H1 (cell line): ENCODE data around the gene GPR176. TPM values are rescaled to one million over a fixed set of nuclear protein-coding genes. Genes with fewer than 3 reads are reported as not detected.

Experiments
- CTCF ChIA-PET: fragments of 300-600 bp; sonication (Branson Sonifier 250); formaldehyde crosslinking; loops from one replicate; lab custom pipeline; 2021; ENCODE audit not compliant: partially characterized antibody; lab: Charles Lee
- POLR2A ChIA-PET: fragments of 300-600 bp; sonication (Branson Sonifier 250); formaldehyde crosslinking; loops from one replicate; lab custom pipeline; 2021; ENCODE audit warnings: inconsistent platforms; ENCODE audit not compliant: partially characterized antibody; lab: Charles Lee
- DNase-seq, 2 experiments: peaks; one replicate each; pipeline versions ENCODE4 v3.0.0 to v3.0.0-alpha.2; 2010 to 2022; ENCODE audit warnings: low spot score in 2 of 2, low read depth in 1 of 2, mixed read lengths in 1 of 2
- FAIRE-seq: peaks from 2 replicates; lab custom pipeline; 2011; peaks lifted over from hg19 to GRCh38; lab: Jason Lieb, UNC
- H2AFZ ChIP-seq: 2 replicates; pipeline ENCODE4 v1.8.1; 2012; ENCODE audit warnings: low read length, inconsistent platforms
- H2AK5ac ChIP-seq: 2 replicates; pipeline ENCODE4 v1.6.1; 2013; ENCODE audit warnings: low read depth, low read length
- H2BK120ac ChIP-seq: replicated peaks from 2 replicates; pipeline ENCODE3; 2013; ENCODE audit warnings: low read depth, low read length, inconsistent platforms
- H2BK12ac ChIP-seq: 2 replicates; pipeline ENCODE4 v1.6.1; 2013; ENCODE audit warnings: low read depth, low read length
- H2BK15ac ChIP-seq: 2 replicates; pipeline ENCODE4 v1.6.1; 2013; ENCODE audit warnings: low read length
- H2BK20ac ChIP-seq: 2 replicates; pipeline ENCODE4 v1.6.1; 2013; ENCODE audit warnings: low read length
- H2BK5ac ChIP-seq: 2 replicates; pipeline ENCODE4 v1.6.1; 2013; ENCODE audit warnings: low read depth, low read length
- H3K14ac ChIP-seq: 2 replicates; pipeline ENCODE4 v1.6.1; 2013; ENCODE audit warnings: inconsistent platforms; ENCODE audit not compliant: insufficient read length
- H3K18ac ChIP-seq: 2 replicates; pipeline ENCODE4 v1.6.1; 2013; ENCODE audit warnings: low read length; ENCODE audit errors: extremely low read depth
- H3K23ac ChIP-seq: 2 replicates; pipeline ENCODE4 v1.6.1; 2013; ENCODE audit warnings: inconsistent platforms; ENCODE audit not compliant: insufficient read length
- H3K23me2 ChIP-seq: 2 replicates; pipeline ENCODE4 v1.6.1; 2013; ENCODE audit warnings: low read depth, low read length
- H3K27ac ChIP-seq: 2 replicates; pipeline ENCODE4 v1.6.1; 2011; ENCODE audit warnings: low read depth, low read length, inconsistent platforms
- H3K27me3 ChIP-seq, 4 experiments: replicated peaks in 1 of 4; 1 replicate in 1 of 4; 2 replicates in 3 of 4; pipeline versions ENCODE4 v1.6.1 to v1.8.1; 2011 to 2013; ENCODE audit warnings: low read length in 3 of 4, mild to moderate bottlenecking in 3 of 4, inconsistent platforms in 2 of 4, mixed read lengths in 2 of 4, moderate library complexity in 1 of 4; ENCODE audit not compliant: control insufficient read depth in 3 of 4, insufficient read depth in 3 of 4; ENCODE audit errors: extremely low read depth in 1 of 4
- H3K36me3 ChIP-seq, 4 experiments: 2 replicates each; pipeline versions ENCODE4 v1.6.1 to v1.8.1; 2011 to 2013; ENCODE audit warnings: mild to moderate bottlenecking in 4 of 4, low read length in 3 of 4, moderate library complexity in 2 of 4, control low read depth in 1 of 4, inconsistent platforms in 1 of 4; ENCODE audit not compliant: insufficient read depth in 4 of 4, control insufficient read depth in 2 of 4
- H3K4ac ChIP-seq: replicated peaks from 2 replicates; pipeline ENCODE3; 2013; ENCODE audit warnings: low read length, low read depth, mixed read lengths, inconsistent platforms; ENCODE audit not compliant: insufficient read length
- H3K4me1 ChIP-seq, 4 experiments: replicated peaks in 1 of 4; 1 replicate in 1 of 4; 2 replicates in 3 of 4; pipeline versions ENCODE4 v1.6.1 to v1.8.1; 2011 to 2013; ENCODE audit warnings: low read length in 3 of 4, inconsistent platforms in 2 of 4, mixed read lengths in 1 of 4; ENCODE audit not compliant: insufficient read depth in 4 of 4, control insufficient read depth in 3 of 4
- H3K4me2 ChIP-seq, 2 experiments: 2 replicates each; pipeline versions ENCODE4 v1.6.1 to v1.8.1; 2011 to 2013; ENCODE audit warnings: low read depth in 2 of 2, low read length in 2 of 2, control low read depth in 1 of 2, inconsistent platforms in 1 of 2, mild to moderate bottlenecking in 1 of 2; ENCODE audit not compliant: insufficient read depth in 1 of 2
- H3K4me3 ChIP-seq, 4 experiments: fragments of 200-600, 300-600 bp in 1 of 4; sonication (generic), shearing (Covaris generic), sonication (Bioruptor Twin) in 1 of 4; 2 replicates each; pipeline versions ENCODE4 v1.5.1 to v1.8.1; 2011 to 2016; ENCODE audit warnings: low read length in 4 of 4, low read depth in 3 of 4, control low read depth in 2 of 4, inconsistent platforms in 2 of 4, mild to moderate bottlenecking in 2 of 4, mixed read lengths in 1 of 4, moderate library complexity in 1 of 4; ENCODE audit not compliant: insufficient read depth in 2 of 4; ENCODE audit errors: extremely low read depth in 1 of 4
- H3K56ac ChIP-seq: replicated peaks from 2 replicates; pipeline ENCODE3; 2013; ENCODE audit warnings: low read depth, mild to moderate bottlenecking, mixed read lengths, low read length, inconsistent platforms; ENCODE audit not compliant: insufficient read length
- H3K79me1 ChIP-seq: 2 replicates; pipeline ENCODE4 v1.6.1; 2013; ENCODE audit warnings: low read depth, low read length, control low read depth
- H3K79me2 ChIP-seq, 2 experiments: 2 replicates each; pipeline versions ENCODE4 v1.6.1 to v1.8.1; 2012 to 2013; ENCODE audit warnings: low read length in 2 of 2, mild to moderate bottlenecking in 2 of 2, inconsistent platforms in 1 of 2; ENCODE audit not compliant: insufficient read depth in 2 of 2, control insufficient read depth in 1 of 2
- H3K9ac ChIP-seq, 4 experiments: replicated peaks in 1 of 4; 1 replicate in 1 of 4; 2 replicates in 3 of 4; pipeline versions ENCODE4 v1.6.1 to v1.8.1; 2011 to 2013; ENCODE audit warnings: low read depth in 3 of 4, low read length in 3 of 4, control low read depth in 2 of 4, mild to moderate bottlenecking in 2 of 4, moderate library complexity in 2 of 4, inconsistent platforms in 1 of 4; ENCODE audit errors: extremely low read depth in 1 of 4
- H3K9me3 ChIP-seq, 2 experiments: 2 replicates each; pipeline versions ENCODE4 v1.6.1 to v1.8.1; 2012 to 2013; ENCODE audit warnings: mild to moderate bottlenecking in 2 of 2, moderate library complexity in 2 of 2, control low read depth in 1 of 2, inconsistent platforms in 1 of 2, low read depth in 1 of 2, low read length in 1 of 2, mixed read lengths in 1 of 2; ENCODE audit not compliant: insufficient read depth in 2 of 2
- H4K20me1 ChIP-seq, 2 experiments: replicated peaks in 1 of 2; 2 replicates each; pipeline versions ENCODE3 to v1.8.1; 2011 to 2013; ENCODE audit warnings: inconsistent platforms in 2 of 2, low read length in 2 of 2, mild to moderate bottlenecking in 1 of 2; ENCODE audit not compliant: insufficient read depth in 2 of 2, control insufficient read depth in 1 of 2
- H4K5ac ChIP-seq: 2 replicates; pipeline ENCODE4 v1.6.1; 2013; ENCODE audit warnings: low read length, low read depth, mixed read lengths, inconsistent platforms; ENCODE audit not compliant: insufficient read length
- H4K8ac ChIP-seq: 2 replicates; pipeline ENCODE4 v1.8.0; 2013; ENCODE audit warnings: mild to moderate bottlenecking, moderate library complexity, low read length, inconsistent platforms; ENCODE audit not compliant: insufficient read depth; ENCODE audit errors: extremely low read depth
- H4K91ac ChIP-seq: replicated peaks from 2 replicates; pipeline ENCODE3; 2013; ENCODE audit warnings: low read length, mixed read lengths, inconsistent platforms; ENCODE audit not compliant: insufficient read length
- CBX8 ChIP-seq: fragments of 300-800, 300-1000 bp; sonication (generic); IDR thresholded peaks from 2 replicates; pipeline ENCODE4 v1.7.1; 2016; ENCODE audit warnings: low read depth, low read length, borderline replicate concordance
- EGR1 ChIP-seq: IDR thresholded peaks from 2 replicates; pipeline ENCODE4 v1.6.1; 2011; ENCODE audit warnings: low read depth, low read length, borderline replicate concordance
- SIX5 ChIP-seq: IDR thresholded peaks from 2 replicates; pipeline ENCODE4 v1.6.1; 2011; ENCODE audit warnings: mild to moderate bottlenecking, low read depth, low read length
- SP1 ChIP-seq: IDR thresholded peaks from 2 replicates; pipeline ENCODE4 v1.6.1; 2011; ENCODE audit warnings: low read depth, low read length
- TBP ChIP-seq: IDR thresholded peaks from 2 replicates; pipeline ENCODE4 v1.6.1; 2011; ENCODE audit warnings: low read depth, low read length, improper control_type of control experiment
- TCF12 ChIP-seq: IDR thresholded peaks from 2 replicates; pipeline ENCODE4 v1.6.1; 2011; ENCODE audit warnings: low read depth, mild to moderate bottlenecking, low read length
- WGBS, 2 experiments: shearing (Covaris generic) in 1 of 2; methylation state at CpG; one replicate each; pipeline versions ENCODE4 v1.1.6 to v1.1.7; 2013 to 2015; ENCODE audit warnings: low lambda C conversion rate in 2 of 2, mixed read lengths in 2 of 2, inconsistent platforms in 1 of 2, low coverage in 1 of 2, missing lambda C conversion rate in 1 of 2; ENCODE audit not compliant: insufficient replicate concordance in 2 of 2, insufficient coverage in 1 of 2, insufficient read length in 1 of 2; ENCODE audit errors: extremely low coverage in 1 of 2, missing lambda C conversion rate in 1 of 2; 5-methylcytosine and 5-hydroxymethylcytosine counted together
- polyA plus RNA-seq, 7 experiments: library from polyadenylated mRNA; depleted of rRNA in 3 of 7; stranded (reverse) in 5 of 7; unstranded in 2 of 7; fragments of >200 nt in 5 of 7; fragments of 200-250 nt in 2 of 7; gene quantifications; 1 replicate in 5 of 7; 2 replicates in 1 of 7; 4 replicates in 1 of 7; pipeline versions ENCODE4 v1.2.1 to v1.2.3, GENCODE V29; 2011 to 2013; ENCODE audit warnings: missing spikeins in 2 of 7, mixed read lengths in 2 of 7
- total RNA-seq: library from RNA; stranded (reverse); fragmentation: NEBNext Ultra II Directional; extraction: Animal tissue kit (Norgen Biotek cat#: 25700); gene quantifications from 2 replicates; pipeline ENCODE4 v1.2.1, GENCODE V29; 2021

The GPR176 gene
- total and polyA plus RNA-seq, 2 of the 8 experiments (the other 6 are each of a cell fraction or from before 2014, with no cell fraction given): 190 to 281 TPM

DNA sequence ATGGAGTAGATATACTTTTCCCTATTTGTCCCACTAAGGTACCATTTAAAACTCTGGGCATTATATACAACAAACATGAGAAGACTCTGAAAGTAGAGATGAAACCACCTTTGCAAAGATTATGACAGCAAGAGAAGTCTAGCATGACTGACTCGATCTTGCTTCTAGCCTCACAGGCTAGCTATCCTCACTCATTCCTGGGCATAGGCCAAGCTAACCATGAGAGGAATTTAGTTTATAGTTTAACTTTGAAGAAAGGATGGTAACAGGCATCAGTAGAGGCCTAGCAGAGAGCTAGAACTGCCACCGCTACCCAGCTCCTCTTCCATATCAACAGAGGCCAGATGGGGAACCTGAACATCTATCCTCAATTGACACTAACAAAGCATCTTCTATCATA, 74.0 kb downstream of the GPR176 start:
- Histone ChIP-seq H3K4me1 (peaks cover 0 to 5% (median 0%) of the 10 kb centered on the region in 4 experiments; a peak in 2 of 7 replicates), H3K79me2 (peaks cover 13 to 100% of the 10 kb centered on the region in 2 experiments; a peak in 3 of 4 replicates), H2BK120ac (no peak overlapping the region), H3K4me3 (no peak overlapping the region), H3K18ac (no peak overlapping the region), H3K79me1 (peaks cover 4% of the 10 kb centered on the region; the same call in 1 of the 2 replicates), H3K4ac (no peak overlapping the region), H4K20me1 (peaks cover 0 to 2% of the 10 kb centered on the region in 2 experiments), H3K4me2 (no peak overlapping the region), H3K14ac (no peak overlapping the region), H3K9me3 (no peaks in the 10 kb centered on the region), H3K23me2 (no peaks in the 10 kb centered on the region), H4K5ac (no peak overlapping the region), H4K91ac (no peak overlapping the region), H2BK15ac (no peak overlapping the region), H2AFZ (no peak overlapping the region), H4K8ac (no peak overlapping the region), H3K27me3 (no peaks in the 10 kb centered on the region), H3K23ac (no peak overlapping the region), H3K36me3 (peaks cover 0 to 4% (median under 1%) of the 10 kb centered on the region in 4 experiments; a peak in 2 of 8 replicates), H2BK12ac (no peak overlapping the region), H2BK20ac (no peak overlapping the region), H2AK5ac (no peak overlapping the region), H2BK5ac (no peak overlapping the region), H3K56ac (no peak overlapping the region), H3K9ac (no peak overlapping the region), H3K27ac (no peak overlapping the region)
- FAIRE-seq (peak; percentile 32), DNase-seq (no peak)
- CTCF ChIA-PET: interaction anchor here (0.7 kb wide), 1 partner anchor 244 kb away, joined by 3 read pairs; no protein-coding TSS in a partner anchor
- 83% methylated on average over 2 of the region's 2 CpGs; no CpG with 5 or more reads in 1 of the 2 experiments for WGBS, 2 experiments
- TF ChIP-seq SIX5 (no peak), TCF12 (no peak), TBP (no peak), EGR1 (no peak), CBX8 (no peak), SP1 (no peak)
- POLR2A ChIA-PET: interaction anchor here (1.4 kb wide), 1 partner anchor 9 kb away, joined by 7 read pairs; no protein-coding TSS in a partner anchor
